ENCODE measurements around the gene VSIG8. TPM values are rescaled to one million over a fixed set of nuclear protein-coding genes. Genes with fewer than 3 reads are reported as not detected.

The VSIG8 gene
- total RNA-seq, 1 experiment from 2014 or later = not detected

GRCh38 chr1:159892944-159893343 is 30.5 kb upstream of the VSIG8 start:
- CTCF ChIA-PET = interaction anchor here (0.6 to 11.5 kb wide), 34 partner anchors 11 to 741 kb away, joined by 3 to 188 read pairs (median 4); partner anchors contain the start of genes DUSP23, IGSF9, SLAMF8 and TAGLN2
- peaks cover 2% of the 10 kb centered on the region; the same call in 1 of the 2 replicates for H3K27me3 Mint-ChIP-seq (ENCODE audit: low read depth)
- POLR2A ChIA-PET = no interaction called here
- H3K36me3 Mint-ChIP-seq = no peaks in the 10 kb centered on the region
- DNase-seq (ENCODE audit: low spot score) = no peak
- TF ChIP-seq E2F5 (CRISPR knock-in tag; IDR thresholded peaks at IDR 0.05) (no peak), SMAD4 (CRISPR knock-in tag; IDR thresholded peaks at IDR 0.05) (no peak), EMX1 (CRISPR knock-in tag; IDR thresholded peaks at IDR 0.05) (no peak), ZSCAN18 (CRISPR knock-in tag; IDR thresholded peaks at IDR 0.05) (no peak), TEAD4 (CRISPR knock-in tag; IDR thresholded peaks at IDR 0.05) (no peak), ZNF138 (CRISPR knock-in tag; conservative IDR thresholded peaks at IDR 0.05) (no peak), AFF4 (CRISPR knock-in tag; IDR thresholded peaks at IDR 0.05; ENCODE audit: borderline replicate concordance) (no peak), ZNF512 (CRISPR knock-in tag; IDR thresholded peaks at IDR 0.05; ENCODE audit: borderline replicate concordance) (no peak), ZNF425 (CRISPR knock-in tag; conservative IDR thresholded peaks at IDR 0.05) (no peak), ESRRA (CRISPR knock-in tag; IDR thresholded peaks at IDR 0.05; ENCODE audit: borderline replicate concordance) (no peak), ERG (CRISPR knock-in tag; IDR thresholded peaks at IDR 0.05) (no peak), ZNF121 (CRISPR knock-in tag; IDR thresholded peaks at IDR 0.05) (no peak), MXD4 (CRISPR knock-in tag; IDR thresholded peaks at IDR 0.05; ENCODE audit: borderline replicate concordance) (no peak), TCF7 (CRISPR knock-in tag; IDR thresholded peaks at IDR 0.05; ENCODE audit: low read depth) (no peak)
- no peak overlapping the region for H3K27ac Mint-ChIP-seq
- H3K4me3 Mint-ChIP-seq = no peak overlapping the region
- ATAC-seq = peak; percentile 40; the same call in 1 of the 2 replicates
- peaks cover 9% of the 10 kb centered on the region for H3K4me1 Mint-ChIP-seq
- H3K9me3 Mint-ChIP-seq = no peaks in the 10 kb centered on the region
